GM18907 (cell line): ENCODE results near the gene PRODH2.

Source experiments
- ATAC-seq: cut with Tn5 transposase; IDR thresholded peaks from one replicate; pipeline ENCODE4 v1.9.1; 2021; ENCODE audit warnings: mild to moderate bottlenecking, moderate library complexity; ENCODE audit not compliant: unreplicated experiment

The PRODH2 gene, protein sequence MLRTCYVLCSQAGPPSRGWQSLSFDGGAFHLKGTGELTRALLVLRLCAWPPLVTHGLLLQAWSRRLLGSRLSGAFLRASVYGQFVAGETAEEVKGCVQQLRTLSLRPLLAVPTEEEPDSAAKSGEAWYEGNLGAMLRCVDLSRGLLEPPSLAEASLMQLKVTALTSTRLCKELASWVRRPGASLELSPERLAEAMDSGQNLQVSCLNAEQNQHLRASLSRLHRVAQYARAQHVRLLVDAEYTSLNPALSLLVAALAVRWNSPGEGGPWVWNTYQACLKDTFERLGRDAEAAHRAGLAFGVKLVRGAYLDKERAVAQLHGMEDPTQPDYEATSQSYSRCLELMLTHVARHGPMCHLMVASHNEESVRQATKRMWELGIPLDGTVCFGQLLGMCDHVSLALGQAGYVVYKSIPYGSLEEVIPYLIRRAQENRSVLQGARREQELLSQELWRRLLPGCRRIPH

DNA sequence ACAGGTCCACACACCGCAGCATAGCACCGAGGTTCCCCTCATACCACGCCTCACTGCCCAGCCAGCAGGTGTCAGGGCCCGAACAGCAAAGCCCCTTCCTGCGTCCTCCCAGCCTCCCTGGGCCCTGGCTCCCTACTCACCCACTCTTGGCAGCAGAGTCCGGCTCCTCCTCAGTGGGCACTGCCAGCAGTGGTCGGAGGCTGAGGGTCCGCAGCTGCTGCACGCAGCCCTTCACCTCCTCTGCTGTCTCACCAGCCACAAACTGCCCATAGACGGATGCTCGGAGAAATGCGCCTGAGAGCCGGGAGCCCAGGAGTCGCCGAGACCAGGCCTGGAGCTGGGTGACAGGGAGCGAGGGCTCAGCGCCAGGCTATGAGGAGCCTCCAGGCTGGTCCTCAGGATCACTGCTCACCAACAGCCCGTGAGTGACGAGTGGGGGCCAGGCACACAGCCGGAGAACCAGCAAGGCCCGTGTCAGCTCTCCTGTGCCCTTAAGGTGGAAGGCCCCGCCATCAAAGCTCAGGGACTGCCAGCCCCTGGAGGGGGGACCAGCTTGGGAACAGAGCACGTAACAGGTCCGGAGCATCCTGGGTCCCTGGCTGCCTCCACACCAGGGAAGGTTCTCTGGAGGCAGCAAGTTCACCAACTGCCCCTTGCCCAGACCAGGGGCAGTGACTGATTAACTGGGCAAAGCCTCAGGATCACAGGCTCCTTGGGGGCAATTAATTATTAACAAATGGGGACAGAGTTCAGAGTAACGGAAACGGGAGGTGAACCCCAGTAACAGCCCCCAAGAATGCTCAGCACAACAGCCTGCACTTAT, at the start of gene PRODH2:
PRODH2 (minus strand) TSS at position 626 of the 823 bp plus-strand sequence; CDS start at position 586, 40 bp downstream.
- no peak for ATAC-seq

DNA sequence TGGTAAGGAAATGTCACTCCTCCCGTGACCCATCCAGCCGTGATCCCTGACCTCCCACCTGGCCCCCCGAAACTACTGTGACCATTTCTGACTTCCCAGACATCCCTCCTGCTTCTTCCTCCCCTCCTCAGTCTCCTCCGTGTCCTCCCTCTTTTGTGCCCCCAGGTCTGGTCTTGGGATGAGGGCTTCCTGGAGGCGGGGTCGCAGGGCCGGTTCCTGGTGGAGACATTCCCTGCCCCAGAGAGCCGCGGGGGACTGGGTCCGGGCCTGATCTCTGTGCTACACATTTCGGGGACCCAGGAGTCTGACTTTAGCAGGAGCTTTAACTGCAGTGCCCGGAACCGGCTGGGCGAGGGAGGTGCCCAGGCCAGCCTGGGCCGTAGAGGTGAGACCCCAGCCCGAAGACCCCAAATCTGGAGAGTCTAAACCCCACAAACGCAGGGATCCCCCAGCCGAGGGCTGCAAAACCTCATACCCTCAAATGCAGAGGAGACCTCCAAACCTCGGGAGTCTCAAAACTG, 49.1 kb upstream of the PRODH2 start:
- ATAC-seq = no peak

DNA sequence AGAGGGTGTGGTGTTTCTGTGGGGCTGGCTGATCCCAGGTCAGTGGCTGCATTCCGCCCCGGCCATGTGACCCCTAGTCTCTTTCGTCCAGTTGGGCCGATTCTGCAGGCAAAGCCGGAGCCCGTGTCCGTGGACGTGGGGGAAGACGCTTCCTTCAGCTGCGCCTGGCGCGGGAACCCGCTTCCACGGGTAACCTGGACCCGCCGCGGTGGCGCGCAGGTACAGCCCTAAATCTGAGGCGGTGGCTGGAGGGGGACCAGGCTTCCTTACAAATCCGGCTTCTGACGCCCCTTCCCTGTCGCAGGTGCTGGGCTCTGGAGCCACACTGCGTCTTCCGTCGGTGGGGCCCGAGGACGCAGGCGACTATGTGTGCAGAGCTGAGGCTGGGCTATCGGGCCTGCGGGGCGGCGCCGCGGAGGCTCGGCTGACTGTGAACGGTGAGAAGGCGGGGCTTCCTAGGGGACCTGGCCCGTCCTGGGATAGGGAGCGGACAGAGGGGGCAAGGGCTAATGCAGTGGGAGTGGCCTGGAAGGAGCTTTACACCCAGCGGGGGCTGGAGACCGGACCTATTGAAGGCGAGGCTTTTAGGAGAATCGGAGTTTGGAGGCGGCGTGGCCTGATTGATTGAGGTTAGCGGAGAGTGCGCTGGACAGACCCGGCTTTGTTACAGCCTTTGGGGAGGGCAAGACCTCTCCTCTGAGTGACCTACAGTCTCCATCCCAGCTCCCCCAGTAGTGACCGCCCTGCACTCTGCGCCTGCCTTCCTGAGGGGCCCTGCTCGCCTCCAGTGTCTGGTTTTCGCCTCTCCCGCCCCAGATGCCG, 48.4 kb upstream of the PRODH2 start:
- ATAC-seq = no peak

DNA sequence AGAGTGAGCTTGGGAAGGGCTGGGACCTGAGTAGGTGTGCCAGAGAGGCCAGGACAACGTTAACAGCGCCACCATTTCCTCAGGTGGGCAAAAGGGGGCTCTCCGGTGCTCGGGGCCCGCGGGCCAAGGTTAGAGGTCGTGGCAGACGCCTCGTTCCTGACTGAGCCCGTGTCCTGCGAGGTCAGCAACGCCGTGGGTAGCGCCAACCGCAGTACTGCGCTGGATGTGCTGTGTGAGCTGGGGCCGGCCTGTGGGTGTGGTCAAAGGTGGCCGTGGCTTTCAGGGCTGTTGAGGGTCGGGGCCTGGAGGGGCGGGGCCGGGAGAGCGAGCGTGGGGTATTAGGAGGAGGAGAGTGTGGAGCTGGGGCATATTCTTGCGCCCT, 47.8 kb upstream of the PRODH2 start:
- ATAC-seq = no peak

DNA sequence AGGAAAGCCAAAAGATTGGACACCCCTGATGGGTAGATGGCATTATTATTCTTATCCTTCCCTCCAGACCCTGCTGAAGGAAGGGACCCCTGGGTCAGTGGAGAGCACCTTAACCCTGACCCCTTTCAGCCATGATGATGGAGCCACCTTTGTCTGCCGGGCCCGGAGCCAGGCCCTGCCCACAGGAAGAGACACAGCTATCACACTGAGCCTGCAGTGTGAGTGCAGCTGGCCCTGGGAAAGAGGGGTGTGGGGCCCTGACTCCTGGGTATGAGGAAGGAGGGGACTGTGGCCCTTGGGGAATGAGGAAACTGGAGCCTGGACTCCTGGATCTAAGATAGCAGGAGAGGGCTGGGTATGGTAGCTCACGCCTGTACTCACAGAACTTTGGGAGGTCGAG, 46.8 kb upstream of the PRODH2 start:
- ATAC-seq = no peak

DNA sequence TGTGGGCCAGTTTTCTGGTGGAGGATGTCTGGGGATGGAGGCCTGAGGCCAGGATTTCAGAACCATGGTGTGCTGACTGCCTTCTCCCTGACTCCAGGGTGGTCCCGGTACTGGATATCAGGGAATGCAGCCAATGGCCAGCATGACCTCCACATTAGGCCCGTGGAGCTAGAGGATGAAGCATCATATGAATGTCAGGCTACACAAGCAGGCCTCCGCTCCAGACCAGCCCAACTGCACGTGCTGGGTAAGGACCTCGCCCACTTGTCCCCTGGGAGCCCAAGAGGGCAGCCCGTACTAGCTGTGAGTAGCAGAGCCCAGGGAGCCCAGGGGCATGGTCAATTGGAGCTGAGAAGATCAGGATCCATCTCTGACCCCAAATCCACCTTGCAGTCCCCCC, 45.7 kb upstream of the PRODH2 start:
- ATAC-seq = no peak

DNA sequence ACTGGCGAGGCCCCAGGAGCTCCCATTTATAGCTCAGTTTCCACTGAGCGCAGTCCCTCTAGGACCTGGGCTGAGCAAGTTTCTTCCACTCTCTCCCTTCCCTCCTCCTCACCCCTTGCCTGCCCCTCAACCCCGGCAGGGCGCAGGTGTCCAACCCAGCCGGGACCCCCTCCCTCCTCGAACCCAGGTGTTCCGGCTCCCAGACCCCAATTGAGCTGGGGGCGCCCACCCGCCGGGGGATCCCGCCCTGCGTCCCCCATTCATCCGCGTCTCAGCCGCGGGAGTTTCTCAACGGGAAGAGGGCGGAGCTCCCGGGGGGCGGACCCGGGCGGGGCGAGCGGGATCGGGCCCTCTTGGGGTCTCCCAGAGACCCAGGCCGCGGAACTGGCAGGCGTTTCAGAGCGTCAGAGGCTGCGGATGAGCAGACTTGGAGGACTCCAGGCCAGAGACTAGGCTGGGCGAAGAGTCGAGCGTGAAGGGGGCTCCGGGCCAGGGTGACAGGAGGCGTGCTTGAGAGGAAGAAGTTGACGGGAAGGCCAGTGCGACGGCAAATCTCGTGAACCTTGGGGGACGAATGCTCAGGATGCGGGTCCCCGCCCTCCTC, 44.0 kb upstream of the PRODH2 start, which contains the start of gene KIRREL2:
KIRREL2 (plus strand) TSS at position 366 of the 604 bp plus-strand sequence; CDS start at position 575, 209 bp downstream.
- no peak for ATAC-seq

DNA sequence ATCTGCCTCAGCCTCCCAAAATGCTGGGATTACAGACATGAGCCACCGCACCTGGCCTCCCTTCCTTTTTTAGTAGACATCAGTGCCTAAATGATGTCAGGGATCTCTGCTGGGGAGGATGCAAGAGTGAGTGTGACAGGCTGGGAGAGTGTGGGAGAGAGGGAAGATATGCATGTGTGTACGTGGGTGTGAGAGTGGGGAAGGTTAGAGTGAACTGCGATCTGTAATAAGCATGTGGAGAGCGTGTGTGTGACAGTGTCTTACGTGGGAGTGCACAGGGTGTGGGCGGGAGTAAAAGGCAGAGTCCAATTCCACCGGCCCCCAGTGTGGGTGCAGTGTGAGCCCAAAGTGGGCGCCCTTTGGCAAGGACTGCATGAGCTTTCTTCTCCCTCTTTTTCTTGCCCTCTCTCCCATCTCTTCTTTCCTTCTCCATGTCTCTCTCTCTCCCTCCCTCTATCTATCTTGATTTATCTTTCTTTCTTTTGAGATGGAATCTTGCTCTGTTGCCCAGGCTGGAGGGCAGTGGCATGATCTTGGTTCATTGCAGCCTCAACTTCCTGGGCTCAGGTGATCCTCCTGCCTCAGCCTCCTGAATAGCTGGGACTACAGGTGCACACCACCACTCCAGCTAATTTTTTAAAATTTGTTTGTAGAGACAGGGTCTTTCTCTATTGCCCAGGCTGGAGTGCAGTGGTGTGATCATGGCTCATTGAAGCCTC, 40.6 kb upstream of the PRODH2 start:
- ATAC-seq = no peak

DNA sequence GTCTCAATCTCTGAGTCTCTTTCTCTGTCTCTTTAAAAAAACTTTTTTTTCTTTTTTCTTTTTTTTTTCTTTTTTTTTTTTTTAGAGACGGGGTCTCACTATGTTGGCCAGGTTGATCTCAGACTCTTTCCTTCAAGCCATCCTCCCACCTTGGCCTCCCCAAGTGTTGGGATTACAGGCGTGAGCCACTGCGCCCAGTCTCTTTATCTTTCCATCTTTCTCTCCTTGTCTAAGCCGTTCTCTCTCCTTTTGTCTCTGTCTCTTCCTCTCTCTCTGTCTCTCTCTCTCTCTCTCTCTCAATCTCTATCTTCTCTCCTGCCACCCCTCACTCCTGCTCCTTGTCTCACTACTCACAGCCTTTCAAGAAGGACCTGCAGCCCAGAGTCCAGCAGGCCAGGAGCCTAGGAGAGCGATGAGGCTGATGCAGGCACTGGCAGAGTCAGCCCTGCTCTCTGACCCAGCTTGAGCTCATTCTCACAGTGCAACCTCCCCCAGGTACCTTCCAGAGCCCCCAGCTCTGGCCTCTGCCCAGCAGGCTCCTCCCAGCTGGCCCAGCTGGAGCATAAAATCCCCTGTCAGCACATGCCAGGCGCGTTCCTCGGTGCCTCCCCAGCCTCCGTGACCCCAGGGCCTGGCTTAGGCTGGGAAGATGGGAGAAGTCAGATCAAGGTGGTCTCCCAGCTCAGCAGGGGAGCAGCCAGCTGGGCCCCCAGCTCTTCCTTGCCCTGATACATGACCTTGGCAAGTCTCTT, 39.6 kb upstream of the PRODH2 start, which contains the start of gene NPHS1:
NPHS1 (minus strand) TSS at position 476 of the 752 bp plus-strand sequence. CDS start 667 bp downstream, outside the sequence.
- ATAC-seq = no peak

DNA sequence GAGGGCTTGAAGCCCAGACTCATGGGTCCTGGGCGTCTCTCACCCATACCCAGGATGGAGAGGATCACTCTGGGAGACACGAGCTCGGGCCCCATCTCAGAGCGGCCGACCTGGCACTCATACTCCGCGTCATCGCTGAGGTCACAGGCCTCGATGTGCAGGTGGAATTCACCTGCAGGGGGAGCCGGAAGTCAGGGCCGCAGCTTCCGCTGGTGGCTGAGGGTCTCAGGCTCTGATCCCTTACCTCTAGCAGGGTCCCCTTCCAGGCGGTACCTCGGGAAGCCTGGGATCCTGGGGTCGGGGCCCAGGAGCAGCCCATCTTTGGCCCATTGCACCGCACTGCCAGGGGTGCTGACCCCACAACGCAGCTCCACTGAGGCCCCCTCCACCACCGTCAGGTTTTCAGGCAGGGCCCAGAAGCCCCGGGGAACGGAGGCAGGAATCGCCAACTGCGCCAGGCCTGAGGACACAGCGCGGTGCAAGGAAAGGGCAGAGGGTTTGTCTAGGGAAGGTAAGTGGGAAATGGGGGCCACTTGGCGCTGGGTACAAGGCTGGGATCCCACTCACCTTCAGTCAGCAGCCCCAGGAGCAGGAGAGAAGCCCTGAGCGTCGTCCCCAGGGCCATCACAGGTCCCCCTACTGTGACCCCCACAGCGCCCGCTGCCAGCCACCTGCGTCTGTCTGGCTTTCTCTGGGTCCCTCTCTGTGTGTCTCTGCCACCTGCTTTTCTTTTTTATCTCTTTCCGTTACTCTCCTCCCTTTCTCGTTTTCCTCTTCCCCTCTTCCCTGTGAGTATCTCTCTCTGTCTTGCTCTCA, 38.8 kb upstream of the PRODH2 start:
- ATAC-seq = no peak

DNA sequence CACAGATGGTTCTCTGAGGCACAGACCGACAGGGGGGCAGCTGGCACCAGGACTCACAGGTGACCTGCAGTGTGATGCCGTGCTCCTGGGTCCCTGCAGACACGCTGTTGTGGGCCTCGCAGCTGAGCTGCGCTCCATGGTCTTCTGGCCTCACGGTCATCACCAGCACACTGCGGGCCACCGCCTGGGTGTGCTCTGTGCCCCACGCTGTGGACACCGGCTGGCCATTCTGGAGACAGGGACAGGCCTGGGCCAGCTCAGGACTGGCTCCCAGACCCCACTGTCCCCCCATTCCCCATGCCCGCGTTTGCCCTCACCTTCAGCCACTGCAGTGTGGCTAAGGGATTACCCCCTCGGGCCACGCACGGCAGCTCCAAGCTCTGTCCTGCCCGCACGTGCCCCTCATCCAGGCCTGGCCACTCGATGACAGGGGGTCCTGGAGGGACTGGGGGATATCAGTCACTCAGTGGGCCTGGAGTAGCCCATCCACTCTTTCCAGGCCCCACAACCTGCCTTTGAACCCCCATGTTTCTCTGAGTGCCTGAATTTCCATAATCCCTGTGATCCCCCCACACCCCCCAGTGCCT, 36.4 kb upstream of the PRODH2 start:
- ATAC-seq = no peak

DNA sequence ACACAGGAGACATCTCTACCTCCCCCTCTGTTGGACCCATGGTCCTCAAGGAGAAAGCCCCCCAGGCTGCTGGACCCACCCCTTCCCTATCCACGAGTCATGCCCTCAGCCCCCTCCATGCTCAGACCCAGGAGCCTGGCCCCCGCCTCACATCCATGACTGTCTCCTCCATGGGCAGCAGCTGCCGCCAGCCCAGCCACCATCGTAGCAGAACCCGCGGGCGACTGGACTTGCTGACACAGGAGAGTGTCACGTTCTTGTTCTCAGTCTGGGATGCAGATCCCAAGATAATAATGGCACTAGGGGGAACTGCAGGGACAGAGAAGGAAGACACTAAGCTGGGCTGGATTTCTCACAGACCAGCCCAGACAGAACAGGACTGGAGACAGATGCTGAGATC, 35.8 kb upstream of the PRODH2 start:
- no peak for ATAC-seq

DNA sequence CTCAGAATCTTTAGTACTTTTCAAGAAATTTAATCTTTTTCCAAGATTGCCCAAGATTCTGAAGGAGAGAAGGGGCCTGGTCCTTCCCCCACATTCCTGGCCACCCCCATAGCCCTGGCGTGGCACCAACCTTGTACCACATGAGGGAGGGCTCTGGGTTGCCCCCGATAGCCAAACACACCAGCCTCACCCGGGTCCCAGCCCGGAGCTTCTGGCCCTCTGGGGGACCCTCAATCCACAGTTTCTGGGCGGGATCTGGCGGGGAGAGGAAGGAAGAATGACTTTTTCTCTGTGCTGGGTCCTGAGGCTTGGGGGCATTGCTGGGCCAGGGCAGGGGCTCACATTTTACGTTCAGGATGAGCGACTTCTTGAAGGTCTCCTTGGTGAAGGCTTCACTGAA, 35.3 kb upstream of the PRODH2 start:
- ATAC-seq = no peak

DNA sequence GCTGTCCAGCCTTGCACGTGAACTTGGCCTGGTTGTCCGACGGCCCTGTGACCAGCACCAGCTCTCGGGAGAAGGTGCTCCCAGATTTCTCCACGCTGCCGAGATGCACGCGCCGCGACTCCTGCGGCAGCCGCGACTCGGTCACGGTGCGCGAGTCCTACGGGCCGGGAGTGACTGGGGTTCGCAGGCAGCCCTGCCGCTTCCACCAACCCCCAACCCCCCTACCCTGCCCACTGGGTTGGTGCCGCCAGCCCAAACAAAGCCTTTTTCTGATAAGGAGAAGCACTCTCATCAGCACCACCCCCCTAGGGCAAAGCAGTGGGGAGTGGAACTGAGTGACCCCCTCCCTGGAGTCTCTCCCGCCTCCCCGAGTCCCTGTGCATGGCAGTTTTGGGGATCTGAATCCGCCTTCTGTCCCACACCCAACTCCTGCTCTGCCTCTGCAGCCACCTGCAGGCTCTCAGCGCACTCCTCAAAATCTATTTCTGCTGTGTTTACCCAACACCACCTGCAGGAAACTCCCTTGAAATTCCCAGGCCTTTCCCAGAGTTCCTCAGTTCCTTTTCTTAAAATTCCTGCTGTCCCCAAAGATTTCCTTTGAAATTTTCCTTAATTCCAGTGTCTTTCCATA, 33.5 kb upstream of the PRODH2 start:
- ATAC-seq = no peak

DNA sequence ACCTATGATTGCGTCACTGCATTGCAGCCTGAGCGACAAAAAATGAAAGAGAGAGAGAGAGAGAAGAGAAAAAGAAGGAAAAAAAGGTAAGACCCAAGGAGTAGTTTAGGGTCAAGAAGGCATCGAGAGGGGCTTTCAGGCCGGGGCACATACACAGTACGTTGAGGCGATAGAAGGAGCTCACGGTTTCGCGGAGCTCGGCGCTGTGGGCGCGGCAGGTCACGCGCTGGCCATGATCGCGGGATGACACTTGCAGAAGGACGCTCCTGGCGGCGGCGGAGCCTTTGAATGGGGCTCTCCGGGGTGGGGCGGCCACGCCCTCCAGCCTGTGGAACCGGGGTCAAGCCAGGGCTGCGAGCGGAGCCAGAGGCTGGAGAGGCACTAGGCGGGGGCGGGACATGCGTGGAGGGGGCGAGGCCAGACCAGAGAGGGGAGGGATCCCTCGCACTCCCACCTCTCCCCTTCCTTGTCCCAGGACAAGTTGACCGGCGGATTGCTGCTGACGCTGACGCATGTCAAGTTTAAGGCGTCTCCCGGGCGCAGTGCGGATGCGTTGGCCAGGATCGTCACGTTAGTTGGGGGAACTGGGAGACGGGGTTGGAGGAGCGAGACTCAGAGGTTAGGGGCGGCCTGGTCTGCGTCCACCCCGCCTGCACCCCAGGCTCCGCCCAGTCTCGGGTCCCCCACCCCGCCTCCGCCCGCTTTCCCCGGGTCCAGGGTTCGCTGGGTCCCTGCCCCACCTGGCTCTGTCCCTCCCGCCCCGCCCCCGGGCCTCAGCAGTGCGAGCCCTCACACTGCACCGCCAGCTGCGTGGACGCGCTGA, 32.8 kb upstream of the PRODH2 start:
- no peak for ATAC-seq

DNA sequence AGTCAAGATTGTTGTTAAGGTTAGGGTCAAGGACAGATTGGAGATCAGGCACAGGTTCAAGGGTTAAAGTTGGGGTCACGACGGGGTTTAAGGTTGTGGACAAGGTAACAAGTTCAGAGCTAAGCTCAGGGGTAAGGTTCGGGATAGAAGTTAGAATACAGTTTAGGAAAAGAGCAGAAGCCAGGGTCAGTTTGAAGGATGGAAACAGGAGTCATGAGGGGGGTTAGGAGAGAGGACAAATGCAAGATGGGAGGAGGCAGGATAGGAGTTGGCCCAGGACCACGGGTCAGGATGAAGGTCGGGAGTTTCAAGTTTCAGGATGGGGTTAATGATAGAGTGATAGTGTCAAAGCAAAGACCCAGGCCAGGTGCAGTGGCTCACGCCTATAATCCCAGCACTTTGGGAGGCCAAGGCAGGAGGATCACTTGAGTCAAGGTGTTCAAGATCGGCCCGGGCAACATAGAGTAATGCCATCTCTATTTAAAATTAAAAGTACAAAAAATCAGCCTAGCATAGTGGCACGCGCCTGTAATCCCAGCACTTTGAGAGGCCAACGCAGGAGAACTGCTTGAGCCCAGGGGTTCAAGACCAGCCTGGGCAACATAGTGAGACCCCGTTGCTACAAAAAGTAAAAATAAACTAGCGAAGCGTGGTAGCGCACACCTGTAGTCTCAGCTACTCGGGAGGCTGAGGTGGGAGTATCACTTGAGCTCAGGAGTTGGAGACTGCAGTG, 32.0 kb upstream of the PRODH2 start:
- no peak for ATAC-seq
